MG63 (cell line): ENCODE results near the gene UBQLN4. TPM values are rescaled to one million over a fixed set of nuclear protein-coding genes. Genes with fewer than 3 reads are reported as not detected.

Experiments
- DNase-seq: peaks from one replicate; pipeline ENCODE4 v3.0.0-alpha.2; 2020
- H3K27me3 ChIP-seq: fragments of 250-450 bp; sonication (Bioruptor Pico); 2 replicates; pipeline ENCODE4 v1.5.1; 2020; ENCODE audit warnings: mild to moderate bottlenecking, moderate library complexity
- H3K36me3 ChIP-seq: fragments of 250-450 bp; sonication (Bioruptor Pico); 2 replicates; pipeline ENCODE4 v1.5.1; 2020; ENCODE audit warnings: mild to moderate bottlenecking, moderate library complexity
- H3K4me3 ChIP-seq: fragments of 250-450 bp; sonication (Bioruptor Pico); 2 replicates; pipeline ENCODE4 v1.5.1; 2020; ENCODE audit warnings: mild to moderate bottlenecking, moderate library complexity
- H3K9me3 ChIP-seq: fragments of 250-450 bp; sonication (Bioruptor Pico); 2 replicates; pipeline ENCODE4 v1.5.1; 2020; ENCODE audit warnings: mild to moderate bottlenecking, moderate library complexity
- total RNA-seq: library from RNA; depleted of rRNA; stranded (reverse); fragments of >200 nt; shearing (Covaris generic); gene quantifications from 2 replicates; pipeline ENCODE4 v1.2.3, GENCODE V29; 2014; ENCODE audit warnings: low replicate concordance; rRNA removed

UBQLN4 gene
- 29.3 and 40.3 TPM in 2 replicates for total RNA-seq

GRCh38 chr1:156053768-156054499 lies at the start of gene UBQLN4:
UBQLN4 (minus strand) TSS chr1:156053798; CDS start chr1:156053701, 97 bp downstream.
- Histone ChIP-seq H3K9me3 (no peaks in the 10 kb centered on the region), H3K36me3 (peaks cover 23% of the 10 kb centered on the region), H3K27me3 (no peaks in the 10 kb centered on the region), H3K4me3 (peak within 1 kb of the TSS; percentile 84)
- DNase-seq = peak; percentile 94

GRCh38 chr1:156102633-156103511 lies 49.3 kb upstream of the UBQLN4 start:
- no peaks in the 10 kb centered on the region for H3K36me3 ChIP-seq
- peak; percentile 75 for DNase-seq
- no peak overlapping the region for H3K4me3 ChIP-seq
- no peaks in the 10 kb centered on the region for H3K9me3 ChIP-seq
- no peaks in the 10 kb centered on the region for H3K27me3 ChIP-seq

- Histone ChIP-seq H3K9me3 (no peaks in the 10 kb centered on the region), H3K36me3 (no peaks in the 10 kb centered on the region; the same call in 1 of the 2 replicates)
- DNase-seq = no peak
Measured at GRCh38 chr1:156101880-156102279, 48.3 kb upstream of the UBQLN4 start.

GRCh38 chr1:156100205-156100995 lies 46.8 kb upstream of the UBQLN4 start:
- no peak for DNase-seq
- H3K36me3 ChIP-seq = no peaks in the 10 kb centered on the region; the same call in 1 of the 2 replicates
- no peaks in the 10 kb centered on the region for H3K9me3 ChIP-seq
- H3K4me3 ChIP-seq = no peak overlapping the region
- no peaks in the 10 kb centered on the region for H3K27me3 ChIP-seq

More at GRCh38 chr1:156101880-156102279, 48.3 kb upstream of the UBQLN4 start:
- Histone ChIP-seq H3K27me3 (no peaks in the 10 kb centered on the region), H3K4me3 (no peak overlapping the region)

- DNase-seq = no peak
- no peaks in the 10 kb centered on the region; the same call in 1 of the 2 replicates for H3K36me3 ChIP-seq
- no peaks in the 10 kb centered on the region for H3K9me3 ChIP-seq
- no peak overlapping the region for H3K4me3 ChIP-seq
- H3K27me3 ChIP-seq = no peaks in the 10 kb centered on the region
Measured at GRCh38 chr1:156099282-156099681, 45.7 kb upstream of the UBQLN4 start.

GRCh38 chr1:156098784-156099183 lies 45.2 kb upstream of the UBQLN4 start:
- Histone ChIP-seq H3K4me3 (no peak overlapping the region), H3K27me3 (no peaks in the 10 kb centered on the region), H3K36me3 (no peaks in the 10 kb centered on the region; the same call in 1 of the 2 replicates), H3K9me3 (no peaks in the 10 kb centered on the region)
- no peak for DNase-seq

- Histone ChIP-seq H3K9me3 (no peaks in the 10 kb centered on the region), H3K36me3 (no peaks in the 10 kb centered on the region; the same call in 1 of the 2 replicates), H3K27me3 (no peaks in the 10 kb centered on the region), H3K4me3 (no peak overlapping the region)
- DNase-seq = no peak
Measured at GRCh38 chr1:156097499-156098178, 44.0 kb upstream of the UBQLN4 start.

- no peaks in the 10 kb centered on the region for H3K27me3 ChIP-seq
- no peaks in the 10 kb centered on the region; the same call in 1 of the 2 replicates for H3K36me3 ChIP-seq
- H3K4me3 ChIP-seq = no peak overlapping the region
- peak; percentile 91 for DNase-seq
- no peaks in the 10 kb centered on the region for H3K9me3 ChIP-seq
Measured at GRCh38 chr1:156096640-156097391, 43.2 kb upstream of the UBQLN4 start.

- no peaks in the 10 kb centered on the region for H3K27me3 ChIP-seq
- DNase-seq = no peak
- H3K36me3 ChIP-seq = no peaks in the 10 kb centered on the region; the same call in 1 of the 2 replicates
- H3K9me3 ChIP-seq = no peaks in the 10 kb centered on the region
- no peak overlapping the region for H3K4me3 ChIP-seq
Measured at GRCh38 chr1:156095906-156096508, 42.4 kb upstream of the UBQLN4 start.

GRCh38 chr1:156091610-156092009 lies 38.0 kb upstream of the UBQLN4 start:
- no peaks in the 10 kb centered on the region for H3K27me3 ChIP-seq
- H3K9me3 ChIP-seq = no peaks in the 10 kb centered on the region
- H3K36me3 ChIP-seq = no peaks in the 10 kb centered on the region
- H3K4me3 ChIP-seq = no peak overlapping the region
- DNase-seq = no peak

- no peaks in the 10 kb centered on the region for H3K27me3 ChIP-seq
- DNase-seq = peak; percentile 74
- H3K36me3 ChIP-seq = no peaks in the 10 kb centered on the region
- H3K4me3 ChIP-seq = no peak overlapping the region
- no peaks in the 10 kb centered on the region for H3K9me3 ChIP-seq
Measured at GRCh38 chr1:156090840-156091188, 37.2 kb upstream of the UBQLN4 start.

- no peaks in the 10 kb centered on the region for H3K9me3 ChIP-seq
- H3K4me3 ChIP-seq = no peak overlapping the region
- no peak for DNase-seq
- no peaks in the 10 kb centered on the region for H3K36me3 ChIP-seq
- no peaks in the 10 kb centered on the region for H3K27me3 ChIP-seq
Measured at GRCh38 chr1:156090138-156090839, 36.7 kb upstream of the UBQLN4 start.

GRCh38 chr1:156089704-156090103 lies 36.1 kb upstream of the UBQLN4 start:
- Histone ChIP-seq H3K27me3 (no peaks in the 10 kb centered on the region), H3K9me3 (no peaks in the 10 kb centered on the region), H3K4me3 (no peak overlapping the region), H3K36me3 (no peaks in the 10 kb centered on the region)
- DNase-seq = no peak

- H3K27me3 ChIP-seq = no peaks in the 10 kb centered on the region
- H3K36me3 ChIP-seq = no peaks in the 10 kb centered on the region
- H3K9me3 ChIP-seq = no peaks in the 10 kb centered on the region
- H3K4me3 ChIP-seq = no peak overlapping the region
- DNase-seq = no peak
Measured at GRCh38 chr1:156086256-156086662, 32.7 kb upstream of the UBQLN4 start.
